ENCODE results near the gene MANSC4.

Gene MANSC4

GRCh38 chr12:27785882-27786570 is 6.0 kb upstream of the MANSC4 start:
- H3K4me3 ChIP-seq (ENCODE audit: low read depth, low read length): peak overlapping the region; percentile 23
- TF ChIP-seq, protein P1, sequence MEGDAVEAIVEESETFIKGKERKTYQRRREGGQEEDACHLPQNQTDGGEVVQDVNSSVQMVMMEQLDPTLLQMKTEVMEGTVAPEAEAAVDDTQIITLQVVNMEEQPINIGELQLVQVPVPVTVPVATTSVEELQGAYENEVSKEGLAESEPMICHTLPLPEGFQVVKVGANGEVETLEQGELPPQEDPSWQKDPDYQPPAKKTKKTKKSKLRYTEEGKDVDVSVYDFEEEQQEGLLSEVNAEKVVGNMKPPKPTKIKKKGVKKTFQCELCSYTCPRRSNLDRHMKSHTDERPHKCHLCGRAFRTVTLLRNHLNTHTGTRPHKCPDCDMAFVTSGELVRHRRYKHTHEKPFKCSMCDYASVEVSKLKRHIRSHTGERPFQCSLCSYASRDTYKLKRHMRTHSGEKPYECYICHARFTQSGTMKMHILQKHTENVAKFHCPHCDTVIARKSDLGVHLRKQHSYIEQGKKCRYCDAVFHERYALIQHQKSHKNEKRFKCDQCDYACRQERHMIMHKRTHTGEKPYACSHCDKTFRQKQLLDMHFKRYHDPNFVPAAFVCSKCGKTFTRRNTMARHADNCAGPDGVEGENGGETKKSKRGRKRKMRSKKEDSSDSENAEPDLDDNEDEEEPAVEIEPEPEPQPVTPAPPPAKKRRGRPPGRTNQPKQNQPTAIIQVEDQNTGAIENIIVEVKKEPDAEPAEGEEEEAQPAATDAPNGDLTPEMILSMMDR (IDR thresholded peaks at IDR 0.05; ENCODE audit: low read depth, low read length): no peak

GRCh38 chr12:27782481-27782880 is 2.4 kb upstream of the MANSC4 start:
- TF ChIP-seq, protein P1 (IDR thresholded peaks at IDR 0.05; ENCODE audit: low read depth, low read length): no peak

DNA sequence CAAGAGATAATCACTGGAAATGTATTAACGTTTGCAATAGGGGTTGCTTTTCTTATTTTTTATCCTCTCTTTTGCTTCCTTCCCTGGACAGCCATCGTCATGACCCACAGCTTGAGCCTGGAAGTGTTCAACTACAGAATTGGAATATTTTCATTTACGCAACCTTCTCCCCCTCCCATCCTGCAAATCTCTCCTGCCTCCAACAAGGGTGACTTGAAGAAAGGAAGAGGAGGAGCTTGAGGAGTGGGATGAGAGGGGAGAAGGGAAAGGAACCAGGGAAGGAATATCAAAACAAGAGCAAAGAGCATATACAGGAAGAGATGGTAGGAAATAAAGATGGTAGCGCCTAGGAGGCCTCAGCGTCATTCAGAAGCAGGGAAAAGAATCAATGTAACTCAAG is 1.6 kb upstream of the MANSC4 start:
- H3K4me3 ChIP-seq (ENCODE audit: low read depth, low read length): peak overlapping the region; percentile 85
- TF ChIP-seq, protein P1 (IDR thresholded peaks at IDR 0.05; ENCODE audit: low read depth, low read length): no peak

More at GRCh38 chr12:27782481-27782880, 2.4 kb upstream of the MANSC4 start:
- peak overlapping the region; percentile 85; the same call in 1 of the 2 replicates for H3K4me3 ChIP-seq (ENCODE audit: low read depth, low read length)

DNA sequence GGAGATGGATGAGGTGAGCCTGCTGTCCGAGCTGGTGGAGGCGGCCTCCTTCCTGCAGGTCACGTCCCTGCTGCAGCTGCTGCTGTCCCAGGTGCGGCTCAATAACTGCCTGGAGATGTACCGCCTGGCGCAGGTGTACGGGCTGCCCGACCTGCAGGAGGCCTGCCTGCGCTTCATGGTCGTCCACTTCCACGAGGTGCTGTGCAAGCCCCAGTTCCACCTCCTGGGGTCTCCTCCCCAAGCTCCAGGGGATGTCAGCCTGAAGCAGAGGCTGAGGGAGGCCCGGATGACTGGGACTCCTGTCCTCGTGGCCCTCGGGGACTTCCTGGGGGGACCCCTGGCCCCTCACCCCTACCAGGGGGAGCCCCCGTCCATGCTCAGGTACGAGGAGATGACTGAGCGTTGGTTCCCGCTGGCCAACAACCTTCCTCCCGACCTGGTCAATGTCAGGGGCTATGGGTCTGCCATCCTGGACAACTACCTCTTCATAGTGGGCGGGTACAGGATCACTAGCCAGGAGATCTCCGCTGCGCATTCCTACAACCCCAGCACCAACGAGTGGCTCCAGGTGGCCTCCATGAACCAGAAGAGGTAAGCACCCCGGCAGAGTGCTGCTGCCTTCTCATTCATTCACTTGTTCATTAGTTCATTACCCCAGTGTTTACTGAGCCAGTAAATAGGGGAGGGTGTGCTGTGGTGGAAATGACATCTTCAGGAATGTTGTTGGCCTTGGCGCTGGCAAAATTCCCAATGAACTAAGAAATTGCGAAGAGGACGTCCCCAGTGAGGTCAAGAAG is 774 bp upstream of the MANSC4 start:
- H3K4me3 ChIP-seq (ENCODE audit: low read depth, low read length): peak overlapping the region; percentile 85
- TF ChIP-seq, protein P1 (IDR thresholded peaks at IDR 0.05; ENCODE audit: low read depth, low read length): no peak

GRCh38 chr12:27779416-27779919 is 568 bp downstream of the MANSC4 start:
- H3K4me3 ChIP-seq (ENCODE audit: low read depth, low read length): peak overlapping the region; percentile 85
- TF ChIP-seq, protein P1 (IDR thresholded peaks at IDR 0.05; ENCODE audit: low read depth, low read length): no peak

DNA sequence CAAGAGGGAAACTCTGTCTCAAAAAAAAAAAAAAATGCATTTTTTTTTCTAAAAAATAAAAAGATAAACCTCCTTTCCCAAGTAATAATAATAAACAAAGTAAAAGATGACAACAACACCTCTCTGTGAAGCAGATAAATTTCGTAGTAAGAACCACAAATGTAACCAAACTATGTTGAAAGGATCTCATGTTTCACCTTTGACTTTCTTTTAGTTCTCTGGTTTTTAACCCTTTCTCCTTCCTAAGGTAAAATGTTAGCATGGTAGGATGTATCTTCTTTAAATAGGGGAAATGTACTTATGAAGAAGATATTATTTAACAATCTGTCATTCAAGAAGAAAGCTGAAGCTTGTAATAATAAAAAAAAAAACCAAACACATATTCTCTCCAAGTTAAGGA is 1.8 kb downstream of the MANSC4 start:
- no peak overlapping the region for H3K4me3 ChIP-seq (ENCODE audit: low read depth, low read length)
- TF ChIP-seq, protein P1 (IDR thresholded peaks at IDR 0.05; ENCODE audit: low read depth, low read length): no peak

DNA sequence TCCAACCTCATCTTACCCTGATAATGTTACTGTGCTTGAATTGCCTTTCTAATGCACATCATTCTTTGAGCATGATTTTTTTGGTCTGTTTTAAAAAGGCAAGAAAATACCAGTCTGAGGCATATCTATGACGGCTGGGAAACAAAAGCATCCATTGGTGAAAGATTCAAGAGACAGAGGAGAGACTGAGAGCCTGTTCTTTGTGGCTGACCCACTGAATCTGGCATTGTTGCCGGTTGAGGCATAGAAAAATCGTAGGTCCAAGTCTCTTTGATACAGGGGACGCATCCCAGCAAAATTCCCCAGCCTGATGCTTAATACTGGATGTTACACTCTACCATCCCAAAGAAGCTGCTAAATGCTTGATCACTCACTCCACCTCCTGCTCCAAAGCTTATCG is 2.9 kb downstream of the MANSC4 start:
- H3K4me3 ChIP-seq (ENCODE audit: low read depth, low read length): no peak overlapping the region
- TF ChIP-seq, protein P1 (IDR thresholded peaks at IDR 0.05; ENCODE audit: low read depth, low read length): no peak
